GM12892 (cell line): ENCODE results near the gene EXOC6.

Experiments used
- DNase-seq: peaks from one replicate; pipeline ENCODE4 v3.0.0; 2011; ENCODE audit not compliant: insufficient read length
- FAIRE-seq: peaks from 2 replicates; lab custom pipeline; 2011; peaks lifted over from hg19 to GRCh38; lab: Jason Lieb, UNC
- POLR2A ChIP-seq: IDR thresholded peaks from 2 replicates; pipeline ENCODE4 v1.6.1; 2011; ENCODE audit warnings: low read depth, low read length, control low read depth
- POLR2AphosphoS5 ChIP-seq: IDR thresholded peaks from 2 replicates; pipeline ENCODE4 v1.6.1; 2011; ENCODE audit warnings: low read depth, low read length, control low read depth
- TAF1 ChIP-seq: IDR thresholded peaks from 2 replicates; pipeline ENCODE4 v1.6.1; 2011; ENCODE audit warnings: low read depth, mild to moderate bottlenecking, control low read depth, low read length, borderline replicate concordance

Gene EXOC6

GRCh38 chr10:92851003-92851402 lies 2.7 kb downstream of the EXOC6 start:
- TF ChIP-seq POLR2A (no peak), POLR2AphosphoS5 (no peak), TAF1 (no peak)
- FAIRE-seq (no peak), DNase-seq (no peak)

- TF ChIP-seq POLR2AphosphoS5 (no peak), TAF1 (no peak), POLR2A (no peak)
- FAIRE-seq (no peak), DNase-seq (no peak)
Measured at GRCh38 chr10:92855560-92855959, 7.2 kb downstream of the EXOC6 start.

- TF ChIP-seq POLR2AphosphoS5, result no peak
- TF ChIP-seq POLR2A, result no peak
- no peak for TF ChIP-seq TAF1
- DNase-seq (no peak), FAIRE-seq (no peak)
Measured at GRCh38 chr10:92857904-92858514, 9.7 kb downstream of the EXOC6 start.

- TF ChIP-seq POLR2A (no peak), TAF1 (no peak), POLR2AphosphoS5 (no peak)
- no peak for DNase-seq
- no peak for FAIRE-seq
Measured at GRCh38 chr10:92867235-92867634, 18.9 kb downstream of the EXOC6 start.

- DNase-seq (no peak), FAIRE-seq (no peak)
- TF ChIP-seq POLR2A (no peak), TAF1 (no peak), POLR2AphosphoS5 (no peak)
Measured at GRCh38 chr10:92868036-92868435, 19.7 kb downstream of the EXOC6 start.

GRCh38 chr10:92868557-92868956 lies 20.2 kb downstream of the EXOC6 start:
- no peak for DNase-seq
- no peak for FAIRE-seq
- no peak for TF ChIP-seq TAF1
- TF ChIP-seq POLR2A, result no peak
- TF ChIP-seq POLR2AphosphoS5, result no peak

- no peak for TF ChIP-seq POLR2AphosphoS5
- TF ChIP-seq POLR2A, result no peak
- no peak for TF ChIP-seq TAF1
- no peak for FAIRE-seq
- no peak for DNase-seq
Measured at GRCh38 chr10:92873029-92873428, 24.7 kb downstream of the EXOC6 start.

GRCh38 chr10:92876509-92877036 lies 28.3 kb downstream of the EXOC6 start:
- FAIRE-seq (peak; percentile 53), DNase-seq (no peak)
- TF ChIP-seq POLR2AphosphoS5 (no peak), TAF1 (no peak), POLR2A (no peak)

- TF ChIP-seq POLR2AphosphoS5 (no peak), POLR2A (no peak), TAF1 (no peak)
- peak; percentile 66 for FAIRE-seq
Measured at GRCh38 chr10:92880233-92880861, 32.0 kb downstream of the EXOC6 start.

GRCh38 chr10:92880917-92881316 lies 32.6 kb downstream of the EXOC6 start:
- FAIRE-seq, result no peak
- TF ChIP-seq POLR2A (no peak), TAF1 (no peak), POLR2AphosphoS5 (no peak)
- DNase-seq, result no peak

More at GRCh38 chr10:92880233-92880861, 32.0 kb downstream of the EXOC6 start:
- DNase-seq, result no peak

GRCh38 chr10:92886334-92886961 lies 38.1 kb downstream of the EXOC6 start:
- TF ChIP-seq POLR2A (no peak), TAF1 (no peak), POLR2AphosphoS5 (no peak)
- DNase-seq (no peak), FAIRE-seq (peak; percentile 38)

GRCh38 chr10:92890471-92890870 lies 42.2 kb downstream of the EXOC6 start:
- DNase-seq (no peak), FAIRE-seq (no peak)
- no peak for TF ChIP-seq TAF1
